Posterior vena cava (tissue), 2 donors: ENCODE results near the gene EPYC. TPM values are rescaled to one million over a fixed set of nuclear protein-coding genes. Genes with fewer than 3 reads are reported as not detected.
"Not testable (repeated sequence)": the region's sequence is repeated elsewhere in the genome, so short reads cannot be mapped to it uniquely, and the experiment has no call there.

Source experiments
- DNase-seq: peaks from one replicate; pipeline ENCODE4 v3.0.0-alpha.2; 2020; ENCODE audit warnings: low spot score
- intact Hi-C, 2 donors: fragments of 100-400 bp; cut with DNase I; formaldehyde crosslinking; loops; one replicate each; pipeline versions ENCODE4 v1.14.1 to v1.14.2; 2022 to 2023
- total RNA-seq, 2 donors: library from RNA; stranded (reverse); fragmentation: NEBNext Ultra II Directional; extraction: Animal tissue kit (Norgen Biotek cat#: 25700); gene quantifications; one replicate each; pipeline ENCODE4 v1.2.1, GENCODE V29; 2021
- donor health status: DM: yes; HTN: yes; CAD: no.
- donor health status: DM: yes; HTN: yes; CAD: no.

The EPYC gene
- total RNA-seq, 2 donors from 2014 or later = not detected

DNA sequence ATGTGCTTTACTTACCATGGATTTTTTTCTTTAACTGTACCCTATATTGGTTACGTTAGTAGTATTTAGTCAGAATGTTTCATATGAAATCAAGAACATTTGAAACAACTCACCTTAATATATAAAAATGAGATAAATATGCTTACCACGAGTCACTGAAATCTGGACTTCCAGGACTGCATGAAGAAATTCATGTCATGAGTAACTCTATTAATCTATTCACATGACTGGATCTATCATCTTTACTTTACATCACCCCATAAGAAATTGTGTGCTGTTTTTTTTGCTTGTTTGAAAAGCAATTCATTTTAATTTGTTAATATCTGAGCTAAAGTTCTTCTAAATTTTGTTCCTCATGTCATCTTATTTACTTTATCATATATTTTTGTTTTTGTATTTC is 5.2 kb downstream of the EPYC start:
- DNase-seq = no peak
- intact Hi-C loops = no loop called here

DNA sequence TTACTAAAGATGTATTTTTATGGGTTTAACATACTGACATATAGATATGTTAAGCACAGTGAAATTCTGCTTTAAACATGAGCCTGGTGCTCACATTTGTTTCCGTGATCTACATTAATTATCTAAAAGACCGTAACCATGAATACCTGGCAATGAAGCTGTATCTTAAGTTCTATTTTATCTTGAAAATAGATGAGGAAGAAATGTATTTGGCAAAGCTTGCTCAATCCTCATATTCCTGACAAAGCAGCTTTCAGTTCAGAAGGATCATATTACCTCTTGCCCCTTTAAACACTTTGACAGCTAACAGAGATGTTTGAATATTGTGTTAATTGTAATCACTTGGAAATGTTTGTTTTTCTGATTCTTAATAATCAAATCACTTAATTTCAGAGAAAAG is 9.8 kb downstream of the EPYC start:
- intact Hi-C loops = no loop called here
- no peak for DNase-seq

DNA sequence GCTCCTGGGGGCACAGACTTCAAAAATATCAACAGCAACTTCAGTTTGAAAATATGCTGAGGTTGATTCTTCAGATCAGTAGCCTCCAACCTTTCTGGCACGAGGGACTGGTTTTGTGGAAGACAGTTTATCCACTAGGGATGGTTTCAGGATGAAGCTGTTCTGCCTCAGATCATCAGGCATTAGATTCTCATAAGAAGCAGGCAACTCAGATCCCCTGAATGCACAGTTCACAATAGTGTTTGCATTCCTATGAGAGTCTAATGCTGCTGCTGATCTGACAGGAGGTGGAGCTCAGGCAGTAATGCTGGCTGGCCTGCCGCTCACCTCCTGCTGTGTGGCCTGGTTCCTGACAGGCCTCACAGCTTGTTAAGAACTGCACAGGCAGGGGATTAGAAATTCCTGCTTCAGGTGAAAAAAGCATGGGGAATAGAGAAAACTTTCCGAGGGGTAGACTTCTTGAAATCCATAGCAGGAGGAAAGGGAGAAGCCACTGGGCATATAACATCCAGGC is 12.8 kb downstream of the EPYC start:
- DNase-seq = no peak
- intact Hi-C loops = no loop called here

DNA sequence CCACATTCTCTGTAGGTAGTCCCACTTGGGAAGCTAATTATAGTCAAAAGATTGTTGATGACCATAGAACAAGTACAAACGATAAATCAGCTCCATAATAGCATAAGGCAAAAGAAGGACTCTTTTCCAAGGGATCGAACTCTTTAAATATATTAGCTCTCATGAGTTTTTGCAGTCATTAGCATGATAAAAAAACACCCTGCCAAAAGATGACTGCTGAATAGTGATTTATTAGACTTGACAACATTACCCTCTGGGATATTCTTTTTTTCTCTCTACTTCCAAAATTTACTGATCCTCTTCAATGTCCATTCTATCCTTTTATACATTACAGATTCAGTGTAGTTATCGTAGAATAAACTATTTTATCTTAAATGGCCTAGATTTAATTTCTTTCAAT is 14.2 kb downstream of the EPYC start:
- intact Hi-C loops = no loop called here
- no peak for DNase-seq

DNA sequence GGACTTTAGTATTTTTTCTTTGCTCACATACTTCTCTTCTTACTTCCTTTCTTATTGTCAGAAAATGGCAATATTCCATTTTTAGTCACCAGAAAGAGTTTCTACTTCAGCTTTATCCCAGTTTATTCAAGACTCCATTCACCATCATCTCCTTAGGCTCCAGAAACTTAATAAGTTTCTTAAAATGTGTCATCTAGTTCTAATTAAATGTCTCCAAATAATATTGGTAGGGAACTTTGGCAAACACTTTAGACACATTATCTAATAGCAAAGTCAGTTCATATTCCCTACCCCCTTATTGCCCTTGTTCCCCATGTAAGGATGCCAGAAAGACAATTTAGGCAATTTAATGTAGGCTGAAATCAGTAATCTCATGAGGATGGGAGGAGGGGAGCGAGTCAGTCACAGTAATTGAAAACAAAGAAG is 15.1 kb downstream of the EPYC start:
- DNase-seq = no peak
- intact Hi-C loops = no loop called here

DNA sequence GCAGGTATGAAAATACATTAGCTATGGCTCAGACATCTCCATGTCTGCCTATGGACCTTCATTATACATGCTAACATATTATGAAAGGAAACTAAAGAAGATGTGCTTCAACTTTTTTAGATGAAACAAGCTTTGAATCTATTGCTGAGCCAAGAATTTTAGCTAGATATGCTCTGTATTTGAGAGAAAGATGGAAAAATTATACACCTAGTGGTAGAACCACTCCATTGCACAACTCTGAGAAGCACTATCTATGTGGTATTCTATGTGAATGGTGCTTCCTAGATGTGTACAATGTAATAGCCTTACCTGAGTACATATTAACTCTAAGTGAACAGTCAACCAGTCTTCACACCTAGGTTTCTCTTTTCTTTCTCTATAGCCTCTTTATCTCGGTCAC is 17.3 kb downstream of the EPYC start:
- DNase-seq = no peak
- intact Hi-C loops = no loop called here

DNA sequence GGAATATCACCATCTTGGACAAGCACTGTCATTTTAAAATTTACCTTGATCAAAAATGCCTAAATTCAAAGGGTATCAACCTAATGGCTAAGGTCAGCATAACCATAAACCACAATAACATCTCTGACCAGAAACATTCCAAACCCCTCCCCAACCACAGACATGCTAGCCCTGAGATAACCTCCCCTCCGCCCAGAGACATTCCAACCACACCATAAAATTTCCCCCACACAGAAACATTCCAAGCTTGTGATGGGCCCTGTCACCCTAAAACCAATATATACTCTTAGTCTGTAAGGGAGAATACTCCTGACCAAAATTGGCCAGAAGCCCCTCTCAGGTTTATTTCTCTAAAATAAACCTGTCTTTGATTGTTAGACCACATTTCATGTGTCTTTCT is 17.7 kb downstream of the EPYC start:
- no peak for DNase-seq
- intact Hi-C loops = no loop called here

DNA sequence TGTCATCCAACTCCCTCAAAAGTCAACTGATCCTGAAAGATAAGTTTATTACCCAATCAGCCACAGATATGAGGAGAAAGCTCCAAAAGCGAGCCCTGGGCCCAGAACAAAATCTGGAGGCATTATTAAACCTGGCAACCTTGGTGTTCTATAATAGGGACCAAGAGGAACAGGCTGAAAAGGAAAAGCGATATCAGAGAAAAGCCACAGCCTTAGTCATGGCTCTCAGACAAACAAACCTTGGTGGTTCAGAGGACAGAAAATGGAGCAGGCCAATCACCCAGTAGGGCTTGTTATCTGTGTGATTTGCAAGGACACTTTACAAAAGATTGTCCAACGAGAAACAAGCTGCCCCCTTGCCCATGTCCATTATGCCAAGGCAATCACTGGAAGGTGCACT is 19.4 kb downstream of the EPYC start:
- intact Hi-C loops, DNase-seq: not testable (repeated sequence)

DNA sequence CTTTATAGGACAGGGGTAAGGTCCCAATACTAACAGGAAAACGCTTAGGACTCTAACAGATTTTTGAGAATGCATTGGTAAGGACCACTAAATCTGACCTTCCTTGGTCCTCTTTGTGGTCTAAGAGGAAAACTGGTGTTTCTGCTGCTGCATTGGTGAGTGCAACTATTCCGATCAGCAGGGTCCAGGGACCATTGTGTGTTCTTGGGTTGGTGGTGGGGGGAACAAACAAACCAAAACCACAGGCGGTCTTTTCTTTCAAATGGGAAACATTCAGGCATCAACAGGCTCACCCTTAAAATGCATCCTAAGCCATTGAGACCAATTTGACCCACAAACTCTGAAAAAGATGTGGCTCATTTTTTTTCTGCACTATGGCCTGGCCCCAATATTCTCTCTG is 20.7 kb downstream of the EPYC start:
- intact Hi-C loops = no loop called here
- no peak for DNase-seq

DNA sequence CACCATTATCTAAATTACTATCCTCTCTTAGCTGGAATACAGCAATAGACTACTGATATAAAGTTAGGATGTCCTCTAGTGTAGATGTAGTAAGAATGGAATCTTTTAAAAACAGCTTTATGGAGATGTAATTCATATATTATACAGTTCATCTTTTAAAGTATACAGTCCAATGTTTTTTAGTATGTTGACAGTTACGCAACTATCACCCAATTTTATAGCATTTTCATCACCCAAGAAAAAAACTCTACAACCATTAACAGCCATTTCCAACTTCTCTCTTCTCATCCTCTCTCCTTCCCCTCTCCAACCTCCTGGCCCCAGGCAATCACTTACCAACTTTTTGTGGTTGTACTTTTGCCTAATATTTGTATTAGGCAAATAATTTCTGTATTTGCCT is 22.6 kb downstream of the EPYC start:
- intact Hi-C loops = no loop called here
- DNase-seq = no peak

DNA sequence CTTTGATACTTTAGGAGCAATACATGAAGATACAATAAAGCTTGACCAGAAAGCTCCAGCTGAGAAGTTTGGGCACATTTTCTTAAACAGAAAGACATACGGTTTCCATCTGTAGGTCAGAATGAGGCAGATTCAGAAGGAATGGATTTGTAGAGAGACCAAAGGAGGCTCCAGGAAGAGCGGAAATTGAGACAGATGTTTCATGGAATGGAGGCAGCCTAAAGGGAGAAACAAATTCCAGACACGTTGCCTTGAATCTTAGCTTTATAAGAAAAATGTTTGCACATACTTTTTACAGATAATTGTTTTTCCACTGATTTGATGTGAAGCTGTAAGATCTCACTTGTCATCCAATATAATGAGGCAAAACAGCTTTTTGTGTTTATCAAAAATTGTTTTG is 24.8 kb downstream of the EPYC start:
- intact Hi-C loops = loop anchor here (10.0 kb wide), 1 partner anchor 375 kb away; no protein-coding TSS in a partner anchor
- DNase-seq = no peak

DNA sequence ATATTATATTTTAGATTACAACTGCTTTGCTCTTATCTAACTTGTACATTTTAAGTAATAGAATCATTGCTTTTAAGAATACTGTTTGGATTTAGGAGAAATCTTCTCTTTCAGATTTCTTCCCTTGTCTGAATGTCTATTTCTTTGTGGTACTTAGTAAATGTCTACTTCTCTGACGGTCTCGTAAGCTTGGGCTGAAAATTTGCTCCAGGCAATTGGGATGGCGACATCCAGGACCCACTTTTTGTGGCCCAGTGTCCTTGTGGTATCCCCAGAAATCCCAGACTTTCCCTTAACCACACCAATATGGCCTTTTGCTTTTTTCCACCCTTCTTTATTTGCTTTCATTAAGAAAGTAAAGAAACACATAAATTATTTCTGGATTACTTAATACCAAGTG is 25.8 kb downstream of the EPYC start:
- DNase-seq = no peak
- intact Hi-C loops = loop anchor here (10.0 kb wide), 1 partner anchor 376 kb away; no protein-coding TSS in a partner anchor

DNA sequence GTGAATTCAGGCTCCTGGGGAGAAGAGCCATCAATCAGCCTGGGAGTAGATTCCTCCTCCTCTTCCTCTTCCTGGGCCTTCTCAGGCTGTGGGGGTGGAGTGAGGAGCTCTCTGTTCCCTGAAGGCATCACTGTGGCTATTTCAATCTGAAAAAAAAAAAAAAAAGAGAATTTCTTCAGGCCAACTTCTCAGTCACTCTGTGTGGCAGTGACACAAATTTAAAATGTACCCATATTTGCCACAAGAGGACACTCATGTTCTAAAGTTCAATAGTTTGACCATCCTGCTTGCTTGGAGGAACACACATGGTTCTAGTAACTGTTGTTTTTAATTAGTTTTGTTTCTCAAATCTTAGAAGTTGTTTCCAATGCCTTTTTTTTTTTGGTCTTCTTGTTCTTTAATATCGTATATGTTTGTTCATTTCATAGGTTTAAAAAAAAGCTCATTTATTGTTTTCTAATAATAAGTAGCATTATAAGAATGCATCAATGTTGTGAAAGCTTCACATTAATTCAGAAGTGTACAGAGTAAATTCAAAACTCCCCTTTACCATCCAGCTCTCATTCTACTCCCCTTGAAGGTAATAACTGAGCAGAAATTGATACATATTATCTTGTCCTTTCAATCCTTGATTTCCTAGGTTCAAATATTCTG is 26.5 kb downstream of the EPYC start:
- intact Hi-C loops = loop anchor here (10.0 kb wide), 1 partner anchor 377 kb away; no protein-coding TSS in a partner anchor
- no peak for DNase-seq

DNA sequence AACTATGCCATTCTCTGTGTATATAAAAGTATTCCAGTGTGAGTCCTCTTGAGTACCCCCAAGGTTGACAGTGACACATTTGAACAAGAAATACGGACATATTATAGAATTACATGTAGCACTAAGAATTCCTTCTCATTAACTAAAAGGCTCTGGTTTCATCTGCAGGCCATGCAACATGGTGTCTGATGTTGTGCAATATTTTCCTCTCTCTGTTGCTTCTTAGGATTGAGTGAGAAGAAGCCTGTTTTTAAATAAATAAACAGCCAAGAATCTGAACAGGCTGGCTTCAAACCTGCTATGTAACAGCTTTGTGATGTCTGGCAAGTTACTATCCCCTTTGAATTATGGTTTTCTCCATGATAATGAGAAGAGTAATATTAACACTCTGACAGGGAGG is 27.5 kb downstream of the EPYC start:
- intact Hi-C loops = loop anchor here (10.0 kb wide), 1 partner anchor 378 kb away; no protein-coding TSS in a partner anchor
- DNase-seq = no peak

DNA sequence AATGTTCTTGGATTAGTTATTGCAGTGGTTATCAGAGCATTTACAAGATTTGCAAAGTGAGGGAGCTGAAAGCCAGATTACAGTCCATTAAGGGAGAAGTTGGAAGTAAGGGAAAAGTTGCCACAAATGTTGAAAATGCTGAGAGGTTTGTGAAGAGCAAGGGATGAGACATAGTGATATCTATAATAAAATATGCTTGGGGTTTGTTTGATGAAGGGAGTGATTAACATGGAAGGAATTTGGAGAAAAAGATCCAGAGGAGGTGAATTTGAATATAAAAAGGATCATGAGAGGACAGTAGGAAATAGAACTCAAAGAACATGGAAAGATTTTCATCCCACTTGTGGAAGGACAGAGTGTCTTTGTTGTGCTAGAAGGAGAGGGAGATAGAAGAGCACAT is 30.5 kb downstream of the EPYC start:
- intact Hi-C loops = loop anchor here (10.0 kb wide), 1 partner anchor 381 kb away; no protein-coding TSS in a partner anchor
- no peak for DNase-seq

DNA sequence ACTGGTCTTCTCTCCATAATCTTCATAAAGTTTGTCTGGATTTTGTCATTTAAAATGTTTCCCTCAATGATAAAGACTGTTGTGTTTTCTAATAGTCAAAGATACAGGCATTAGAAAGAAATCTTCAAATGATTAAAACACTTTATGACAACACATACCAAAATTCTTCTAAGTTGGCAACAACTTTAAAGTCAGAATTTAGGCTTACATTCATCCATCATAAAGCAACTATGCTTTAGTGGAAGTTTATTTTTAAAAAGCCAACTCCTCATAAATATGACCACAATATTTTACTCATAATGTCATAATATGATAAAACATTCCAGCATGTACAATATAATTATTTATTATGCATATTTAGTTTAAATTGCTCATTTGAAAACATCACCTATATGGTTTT is 32.5 kb downstream of the EPYC start:
- intact Hi-C loops = loop anchor here (10.0 kb wide), 1 partner anchor 383 kb away; no protein-coding TSS in a partner anchor
- DNase-seq = no peak

DNA sequence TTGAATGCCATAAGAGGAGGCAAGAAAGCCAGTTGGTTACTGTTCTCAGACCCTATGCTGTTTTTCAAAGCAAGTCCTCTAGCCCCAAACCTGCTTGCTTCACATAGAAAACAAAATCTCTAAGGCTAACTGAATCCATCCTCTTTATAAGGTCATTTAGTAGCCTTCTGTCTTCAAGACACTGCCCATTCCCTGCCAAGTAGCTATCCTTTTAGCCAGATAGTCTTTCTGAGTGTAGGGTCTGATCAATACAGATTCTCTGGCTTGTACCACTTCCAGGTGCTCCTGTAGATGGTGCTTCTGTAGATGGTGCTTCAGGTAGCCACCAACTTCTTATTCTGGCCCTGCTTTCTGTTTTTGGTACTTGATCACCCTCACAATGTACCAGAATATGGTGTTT is 33.9 kb downstream of the EPYC start:
- intact Hi-C loops = loop anchor here (10.0 kb wide), 1 partner anchor 384 kb away; no protein-coding TSS in a partner anchor

DNA sequence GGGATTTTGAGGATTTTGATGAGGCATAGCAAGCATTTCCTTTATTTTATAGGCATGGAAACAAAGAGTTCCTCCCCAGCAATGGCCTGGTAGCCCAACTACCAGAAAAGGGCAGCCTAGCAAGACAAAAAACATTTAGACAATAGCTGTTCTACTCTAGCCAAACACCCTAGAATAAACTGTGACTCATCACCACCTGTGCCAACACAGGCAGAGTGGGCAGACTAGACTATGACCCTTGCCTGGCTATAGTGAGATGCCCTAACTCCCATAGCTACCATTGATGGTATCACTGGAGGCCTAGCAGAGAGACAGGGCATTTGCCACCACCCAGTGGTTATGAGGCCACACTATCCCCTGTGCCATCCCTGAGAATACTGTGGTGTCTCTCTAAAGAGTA is 34.3 kb downstream of the EPYC start:
- no peak for DNase-seq
- intact Hi-C loops = loop anchor here (10.0 kb wide), 1 partner anchor 384 kb away; no protein-coding TSS in a partner anchor

More for the DNA sequence above, 33.9 kb downstream of the EPYC start:
- no peak for DNase-seq

DNA sequence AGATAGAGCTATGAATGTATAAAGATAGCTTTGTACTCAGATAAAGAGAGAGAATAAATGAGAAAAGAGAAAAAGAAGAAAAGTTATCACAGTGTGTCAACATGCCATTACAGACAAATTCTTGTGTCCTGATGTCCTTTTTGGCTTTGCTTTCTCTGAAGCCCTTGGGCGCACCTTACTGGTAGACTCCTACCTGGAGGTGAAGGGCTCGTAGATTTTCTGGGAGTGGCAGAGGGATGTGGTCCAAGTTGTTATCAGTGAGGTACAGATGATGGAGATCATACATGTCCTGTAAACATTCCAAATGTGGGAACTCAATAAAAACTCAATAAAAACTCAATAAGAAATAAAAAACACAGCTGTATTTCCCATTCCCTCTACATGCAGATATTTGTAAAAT is 34.9 kb downstream of the EPYC start:
- intact Hi-C loops = loop anchor here (10.0 kb wide), 1 partner anchor 385 kb away; no protein-coding TSS in a partner anchor
- DNase-seq = no peak

DNA sequence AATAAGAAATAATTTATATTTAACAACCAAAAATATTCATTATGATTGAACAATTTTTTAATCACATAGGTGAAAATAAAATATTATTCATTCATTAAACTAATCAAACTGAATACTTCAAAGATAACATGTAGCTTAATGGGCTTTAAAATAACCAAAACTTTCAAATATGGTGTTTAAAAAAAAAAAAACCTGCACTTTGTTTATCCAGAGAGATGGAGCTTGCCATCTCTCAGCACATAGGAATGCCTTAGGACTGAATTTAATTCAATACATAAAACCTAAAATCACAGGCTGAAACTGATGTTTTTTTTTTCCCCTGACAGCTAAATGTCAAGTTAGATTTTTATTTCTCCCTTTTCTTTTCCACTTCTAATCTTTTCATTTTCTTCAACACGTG is 35.4 kb downstream of the EPYC start:
- DNase-seq = no peak
- intact Hi-C loops = no loop called here

DNA sequence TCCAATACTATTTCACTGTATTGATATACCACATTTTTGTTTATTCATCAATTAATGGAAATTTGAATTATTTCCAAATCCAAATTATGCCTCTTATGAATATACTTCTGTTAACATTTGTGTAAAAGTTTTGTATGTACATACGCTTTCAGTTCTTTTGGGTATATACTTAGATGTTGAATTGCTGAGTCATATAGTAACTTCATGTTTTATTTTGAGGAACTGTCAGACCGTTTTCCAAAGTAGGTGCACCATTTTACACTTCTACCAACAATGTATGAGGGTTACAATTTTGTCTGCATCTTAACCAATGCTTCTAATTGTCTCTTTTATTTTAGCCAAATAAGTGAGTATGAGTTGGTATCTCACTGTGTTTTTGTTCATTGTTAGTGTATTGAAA is 39.6 kb downstream of the EPYC start:
- no peak for DNase-seq
- intact Hi-C loops = no loop called here
